Adipose tissue (tissue), 3 donors: ENCODE measurements around the gene TRIM8. TPM values are rescaled to one million over a fixed set of nuclear protein-coding genes. Genes with fewer than 3 reads are reported as not detected.

Source experiments
- H3K27ac ChIP-seq: one replicate; pipeline ENCODE4 v1.5.1; 2013; ENCODE audit warnings: low read depth, low read length
- WGBS, 3 donors: extraction: QIAGEN DNeasy Blood & Tissue Kit; methylation state at CpG; one replicate each; pipeline ENCODE4 v1.1.7; 2013; 5-methylcytosine and 5-hydroxymethylcytosine counted together
- polyA plus RNA-seq, 3 donors: library from polyadenylated mRNA; stranded (reverse); fragments of 200-250 nt; gene quantifications; one replicate each; pipeline ENCODE4 v1.2.3, GENCODE V29; 2013
- donor health status: healthy with polysubstance abuse.
- donor health status: Bipolar disorder and iron deficiency.
- donor health status: healthy.

TRIM8 gene
- polyA plus RNA-seq, 3 donors = 76.1 to 174 (median 115) TPM

DNA sequence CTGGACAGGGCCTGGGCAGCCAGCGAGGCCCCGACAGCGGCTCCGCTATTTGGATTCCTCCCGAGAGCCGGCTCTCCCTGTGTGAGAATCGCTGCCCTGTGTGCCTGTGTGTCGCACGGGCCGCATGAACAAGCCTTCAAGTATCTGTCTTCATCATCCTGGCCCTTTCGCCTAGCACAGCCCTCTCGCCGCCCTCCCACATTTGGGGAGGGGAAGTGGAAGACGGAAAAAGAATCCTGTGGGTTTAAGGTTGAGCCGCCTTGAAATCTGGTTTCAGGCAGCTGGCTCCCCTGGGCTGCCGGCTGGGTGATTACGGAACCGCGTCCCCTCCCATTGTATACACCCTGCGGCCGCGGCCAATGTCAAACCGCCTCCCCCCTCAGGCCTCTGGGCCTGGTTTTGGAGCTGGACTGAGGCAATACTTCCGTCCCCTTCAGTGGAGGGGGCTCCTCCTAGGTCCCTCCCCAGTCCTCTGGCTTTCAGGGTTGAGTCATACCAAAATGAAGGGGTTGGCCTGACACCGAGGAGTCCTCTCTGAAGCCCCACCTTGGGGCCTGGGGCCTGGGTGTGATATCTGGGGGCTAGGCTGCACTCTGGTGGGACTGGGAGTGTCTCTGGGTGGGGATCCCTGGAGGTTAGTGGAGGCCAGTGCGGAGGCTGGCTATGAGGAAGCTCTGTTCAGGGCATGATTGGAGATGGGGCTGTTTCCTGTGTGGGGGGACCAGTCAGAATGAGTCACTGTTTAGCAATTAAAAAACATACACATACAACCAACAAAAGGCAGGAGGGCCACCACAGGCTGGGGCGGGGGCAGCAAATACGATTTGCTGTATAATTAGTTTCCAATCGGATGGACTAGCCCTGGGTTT, 1.7 kb downstream of the TRIM8 start:
- 0 to 1% (median 0%) methylated on average over 25 to 29 of the region's 29 CpGs for WGBS, 3 donors
- peak overlapping the region; percentile 97 for H3K27ac ChIP-seq

DNA sequence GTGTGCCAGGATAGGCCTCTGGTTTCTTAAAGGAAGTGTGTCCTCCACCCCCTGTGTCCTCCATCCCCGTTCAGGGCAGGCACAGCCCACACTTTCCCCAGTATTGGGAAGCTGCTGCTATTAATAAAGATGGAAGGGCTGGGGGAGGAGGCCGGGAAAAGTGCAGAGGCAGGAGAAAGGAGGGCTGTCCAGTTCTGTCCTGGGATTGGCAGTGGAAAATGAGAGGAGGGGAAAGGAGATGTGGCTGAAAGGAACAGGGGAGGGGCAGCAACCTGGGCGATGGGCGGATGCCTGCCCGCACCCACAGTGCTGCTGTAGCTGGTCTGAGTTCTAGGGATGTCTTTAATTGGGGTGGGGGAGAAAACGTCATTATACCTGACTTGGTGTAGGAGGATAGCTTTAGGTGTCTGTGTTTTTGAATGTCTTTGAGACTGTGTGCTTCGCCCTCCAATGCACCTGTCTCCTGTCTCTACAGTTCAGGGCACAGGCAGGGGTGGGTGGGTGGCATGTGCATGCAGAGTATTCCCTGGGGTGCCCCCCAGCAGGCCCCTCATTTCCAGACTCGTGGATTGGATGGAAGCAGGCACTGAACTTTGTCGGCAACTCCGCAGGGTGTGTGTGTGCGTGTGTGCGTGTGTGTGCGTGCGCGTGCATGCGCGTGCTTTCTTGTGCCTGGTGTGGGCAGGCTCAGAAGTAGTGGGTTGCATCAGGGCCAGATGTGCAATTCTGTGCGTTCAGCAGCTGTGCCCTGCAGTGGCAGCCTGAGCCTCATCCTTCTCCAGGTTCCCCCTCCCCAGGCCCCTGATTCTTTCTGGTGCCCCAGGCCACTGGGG, 2.5 kb downstream of the TRIM8 start:
- 10 to 13% (median 11%) methylated on average over 18 of the region's 18 CpGs for WGBS, 3 donors
- H3K27ac ChIP-seq = peak overlapping the region; percentile 97

DNA sequence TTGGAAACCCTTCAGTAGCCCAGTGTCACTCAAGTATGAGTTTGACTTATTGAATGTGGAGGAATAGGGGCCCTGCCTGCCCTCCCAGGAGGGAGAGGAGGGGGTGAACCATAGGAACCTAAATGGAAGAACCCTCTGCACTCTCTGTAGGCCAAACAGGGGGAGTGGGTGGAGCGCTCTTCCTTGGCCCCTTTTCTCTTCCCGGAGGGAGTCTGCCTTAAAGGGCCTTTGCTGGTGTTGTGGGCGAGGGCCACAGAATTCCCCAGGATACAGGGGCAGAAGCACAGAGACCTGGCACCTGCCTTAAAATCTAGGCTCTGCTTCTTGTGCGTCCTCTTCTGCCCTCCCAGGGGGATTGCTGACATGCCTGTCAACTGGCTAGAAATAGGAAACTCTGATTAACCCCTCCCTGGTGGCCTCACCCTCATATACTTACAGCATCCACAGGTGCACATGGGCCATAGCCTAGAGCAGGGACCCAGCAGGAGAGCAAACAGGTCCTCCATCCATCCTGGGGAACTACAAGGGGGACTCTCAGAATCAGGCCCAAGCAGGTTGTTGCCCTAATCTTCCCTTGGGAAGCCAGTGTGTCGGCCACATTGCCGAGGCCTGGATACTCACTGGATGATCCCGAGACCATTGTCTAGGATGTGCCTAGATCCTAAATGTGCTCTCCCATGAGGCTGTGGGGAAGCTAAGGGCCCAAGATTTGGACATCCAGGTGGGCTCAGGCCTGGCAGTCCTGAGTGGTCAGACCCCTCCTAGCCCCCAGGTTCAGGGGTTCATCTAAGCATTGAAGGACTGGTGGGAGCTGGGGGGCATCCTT, 3.4 kb downstream of the TRIM8 start:
- no peak overlapping the region for H3K27ac ChIP-seq
- 38 to 52% (median 43%) methylated on average over 7 of the region's 7 CpGs for WGBS, 3 donors

DNA sequence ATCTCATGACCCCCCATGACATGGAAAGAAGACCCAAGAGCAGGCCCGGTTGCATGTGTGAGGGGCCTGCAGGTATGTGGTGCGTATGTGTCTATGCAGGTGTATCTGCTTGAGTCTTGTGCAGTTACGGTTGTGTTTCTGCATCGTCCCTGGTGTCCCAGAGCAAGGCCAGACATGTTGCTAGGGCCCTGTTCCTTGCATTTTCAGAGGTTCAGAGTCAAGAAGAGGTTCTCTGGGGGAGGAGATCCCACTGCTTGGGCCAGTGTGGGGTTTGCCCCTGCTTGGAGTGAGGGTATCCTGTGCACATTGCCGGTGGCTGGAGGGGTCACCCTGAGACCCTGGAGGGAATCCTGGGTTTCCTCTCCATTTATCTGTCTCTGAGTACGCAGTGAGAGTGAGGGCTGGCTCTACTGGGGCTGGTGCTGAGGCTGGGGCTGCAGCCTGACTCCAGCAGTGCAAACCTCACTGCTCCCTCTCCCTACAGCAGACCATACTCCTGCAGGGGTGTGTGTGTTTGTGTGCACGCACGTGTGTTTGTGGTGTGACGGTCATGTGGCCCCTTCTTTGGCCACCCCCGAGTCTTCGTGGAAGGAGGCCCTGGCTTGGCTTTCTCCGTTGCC, 4.1 kb downstream of the TRIM8 start:
- H3K27ac ChIP-seq = no peak overlapping the region
- 29 to 51% (median 50%) methylated on average over 12 of the region's 12 CpGs for WGBS, 3 donors

DNA sequence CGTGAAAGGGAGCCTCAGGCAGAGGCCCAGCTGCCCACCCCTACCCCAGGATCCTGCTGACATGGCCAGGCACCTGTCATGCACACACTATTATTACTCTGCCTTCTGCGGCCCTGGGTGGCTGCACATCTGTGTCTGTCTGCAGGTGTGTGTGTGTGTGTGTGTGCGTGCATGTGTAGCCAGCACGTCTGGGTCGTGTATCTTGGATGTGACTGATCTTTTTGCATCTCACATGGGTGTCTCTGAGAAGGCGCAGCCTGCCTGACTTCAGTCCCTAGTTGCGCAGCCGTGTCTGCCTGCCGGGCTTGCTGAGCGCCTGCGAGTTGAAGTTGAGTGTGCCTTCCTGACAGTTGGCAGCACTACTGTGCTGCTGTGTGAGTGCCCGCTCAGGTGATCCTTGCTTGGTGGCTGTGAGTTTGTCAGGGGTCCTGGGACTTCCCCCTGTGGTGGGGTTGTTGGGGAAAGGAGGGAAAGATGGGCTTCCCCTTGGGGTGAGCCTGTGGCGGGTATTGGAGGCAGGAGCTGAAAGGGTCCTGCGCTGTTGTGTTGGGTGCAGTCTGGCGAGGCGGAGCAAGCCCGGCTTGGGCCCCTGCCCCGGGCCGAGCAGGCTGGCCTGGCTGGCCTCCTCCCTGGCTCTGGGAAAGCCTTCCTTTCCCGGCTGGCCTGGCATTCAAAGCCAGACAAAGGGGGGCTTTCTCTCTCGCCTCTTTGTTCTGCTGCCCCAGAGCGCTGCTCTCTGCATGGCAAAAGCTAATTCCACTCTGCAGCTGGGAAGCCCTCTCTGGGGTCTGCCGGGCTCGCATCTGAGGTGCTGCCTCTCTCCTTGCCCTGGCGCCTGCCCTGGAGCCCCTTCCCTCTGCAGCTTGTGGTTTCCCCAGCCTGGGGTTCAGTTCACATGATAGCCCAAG, 4.9 kb downstream of the TRIM8 start:
- 21 to 38% (median 32%) methylated on average over 24 to 25 of the region's 25 CpGs for WGBS, 3 donors
- H3K27ac ChIP-seq = no peak overlapping the region

DNA sequence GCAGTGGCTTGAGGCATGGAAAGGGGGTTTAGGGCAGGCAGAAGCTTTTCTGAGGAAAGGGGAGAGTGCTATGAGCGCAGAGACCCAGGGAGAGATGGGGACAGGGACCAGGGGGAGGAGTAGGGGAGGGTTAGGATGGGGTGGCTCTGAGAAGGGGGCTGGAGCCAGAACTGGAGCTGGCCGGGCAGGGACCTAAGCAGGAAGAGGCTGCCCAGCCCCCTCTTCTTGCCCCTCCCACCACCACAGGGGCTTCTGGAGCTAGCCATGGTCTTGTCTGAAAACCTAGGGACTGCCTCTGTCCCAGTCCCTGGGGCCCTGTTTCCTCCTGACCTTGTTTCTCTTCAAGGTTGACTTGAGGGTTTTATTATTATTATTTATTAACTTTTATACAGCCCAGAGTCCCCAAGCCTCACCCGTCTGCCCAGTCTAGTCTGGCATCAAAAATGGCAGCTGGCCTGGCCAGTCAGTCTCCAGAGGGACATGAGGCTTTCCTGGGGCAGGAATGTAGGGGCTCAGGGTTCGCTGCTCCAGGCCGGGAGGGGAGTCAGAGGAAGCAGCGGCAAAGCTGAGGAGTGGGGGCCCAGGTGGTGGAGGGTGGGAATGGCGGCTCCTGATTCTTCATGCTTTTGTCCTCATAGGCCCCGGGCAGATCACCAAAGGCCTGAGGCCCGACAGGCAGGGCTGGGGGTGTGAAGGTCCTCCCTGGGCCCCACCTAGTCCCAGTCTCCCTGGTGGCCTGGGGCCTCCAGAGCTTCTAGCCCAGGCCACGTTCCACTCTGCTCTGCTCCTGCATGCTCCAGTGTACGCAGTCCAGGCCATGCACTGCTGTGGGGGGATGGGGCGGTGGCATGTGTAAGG, 5.7 kb downstream of the TRIM8 start:
- 55 to 63% (median 57%) methylated on average over 11 to 12 of the region's 12 CpGs for WGBS, 3 donors
- H3K27ac ChIP-seq = no peak overlapping the region

DNA sequence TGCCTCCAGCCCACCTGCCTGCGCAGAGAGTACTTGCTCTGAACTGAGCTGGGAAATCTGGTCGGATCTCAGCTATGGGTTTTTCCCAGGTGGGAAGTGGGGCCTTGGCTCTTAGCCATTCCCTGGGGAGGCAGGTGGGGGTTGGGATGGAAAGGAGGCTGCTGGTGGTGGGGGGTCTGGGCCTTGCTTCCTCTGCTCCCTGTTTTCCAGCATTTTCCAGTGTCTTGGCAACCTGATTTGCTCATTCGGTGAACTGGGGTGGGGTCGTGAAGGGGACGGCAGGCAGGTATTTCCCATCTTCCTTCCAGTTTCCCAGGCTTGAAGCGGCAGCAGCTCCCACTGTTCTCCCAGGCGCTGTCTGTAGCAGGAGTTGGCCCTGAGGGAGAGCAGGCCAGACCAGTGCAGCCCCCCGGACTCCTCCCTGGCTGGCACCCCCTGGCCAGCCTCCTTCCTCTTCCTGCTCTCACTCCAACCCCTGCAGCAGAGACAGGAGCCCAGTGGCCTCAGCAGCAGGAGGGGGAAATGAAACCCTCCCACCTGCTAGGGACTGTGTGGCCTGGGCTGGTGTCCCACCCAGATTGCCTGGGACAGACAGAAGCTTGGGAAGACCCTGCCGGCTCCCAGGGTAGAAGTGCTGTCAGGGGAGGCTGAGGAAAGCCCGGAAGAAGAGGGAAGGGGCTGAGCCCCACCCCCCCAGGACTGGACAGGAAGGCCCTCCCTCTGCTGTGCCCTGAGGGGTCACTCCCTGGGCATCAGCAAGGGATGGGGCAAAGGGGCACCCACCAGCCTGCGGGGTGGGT, 6.6 kb downstream of the TRIM8 start:
- H3K27ac ChIP-seq = no peak overlapping the region
- WGBS, 3 donors = 39 to 49% (median 45%) methylated on average over 10 to 11 of the region's 11 CpGs

DNA sequence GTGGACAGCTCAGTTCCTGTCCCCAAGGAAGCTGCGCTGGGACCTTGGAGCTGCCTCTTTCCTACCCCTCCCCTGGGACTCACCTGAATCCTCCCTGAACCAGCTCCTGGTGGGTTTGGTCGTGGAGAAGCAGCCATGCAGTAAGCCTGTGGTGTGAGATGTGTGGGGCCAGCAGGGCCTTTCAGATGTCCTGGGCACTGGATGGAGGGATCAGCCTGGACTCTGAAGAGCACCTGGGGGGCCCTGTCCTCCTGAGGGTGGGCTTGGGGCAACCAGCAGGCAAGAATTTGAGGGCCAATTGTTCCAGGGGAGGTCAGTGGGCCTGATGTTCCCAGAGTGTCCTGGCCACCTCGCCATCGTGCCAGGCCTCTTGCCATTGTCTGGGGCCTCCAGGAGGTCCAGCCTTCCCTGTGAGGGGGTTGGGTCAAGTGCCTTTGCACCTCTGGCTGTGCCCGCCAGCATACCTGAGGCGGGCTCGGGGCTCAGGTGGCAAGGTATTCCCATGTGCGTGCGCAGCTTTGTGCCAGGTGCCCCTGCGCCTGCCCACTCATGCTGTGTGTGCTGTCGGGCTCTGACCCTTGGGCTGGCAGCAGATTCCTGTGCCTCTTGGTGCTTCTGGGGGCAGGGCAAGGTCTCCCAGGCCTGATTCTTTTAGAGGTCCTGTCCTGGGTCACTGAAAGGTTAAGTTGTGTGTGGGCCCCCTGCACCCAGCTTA, 7.3 kb downstream of the TRIM8 start:
- no peak overlapping the region for H3K27ac ChIP-seq
- 79 to 85% (median 81%) methylated on average over 11 of the region's 11 CpGs for WGBS, 3 donors

DNA sequence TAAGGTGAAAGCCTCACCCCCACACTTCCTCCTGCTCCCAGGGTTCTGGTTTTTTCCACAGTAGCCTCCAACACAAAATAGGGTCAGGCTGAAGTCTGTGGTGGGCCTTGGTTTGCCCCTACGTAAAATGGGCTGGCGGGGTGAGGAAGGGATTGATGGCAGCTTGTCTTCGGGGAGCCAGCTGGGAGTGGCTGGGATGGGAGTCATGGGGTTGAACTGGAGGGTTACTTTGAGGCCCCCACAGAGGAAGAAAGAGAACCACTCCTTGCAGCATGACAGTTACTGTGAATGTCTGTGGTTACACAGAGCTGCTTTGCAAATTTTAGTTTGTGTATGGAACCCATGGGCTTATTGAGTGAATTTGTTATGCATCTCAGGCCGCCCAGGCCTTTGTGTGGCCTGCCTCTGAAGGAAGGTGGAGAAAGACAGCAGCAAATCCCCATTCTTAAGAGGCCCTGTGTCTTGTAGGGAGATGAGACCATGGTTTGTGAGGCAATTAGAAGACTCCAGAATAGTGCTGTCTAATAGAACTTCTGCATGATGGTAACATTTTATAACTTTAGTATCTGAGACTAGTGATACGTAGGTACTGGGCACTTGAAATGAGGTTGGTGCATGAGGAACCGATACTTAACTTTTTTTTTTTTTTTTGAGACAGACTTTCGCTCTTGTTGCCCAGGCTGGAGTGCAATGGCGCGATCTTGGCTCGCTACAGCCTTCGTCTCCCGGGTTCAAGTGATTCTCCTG, 8.1 kb downstream of the TRIM8 start:
- no peak overlapping the region for H3K27ac ChIP-seq
- WGBS, 3 donors = 78 to 90% (median 79%) methylated on average over 12 of the region's 12 CpGs

DNA sequence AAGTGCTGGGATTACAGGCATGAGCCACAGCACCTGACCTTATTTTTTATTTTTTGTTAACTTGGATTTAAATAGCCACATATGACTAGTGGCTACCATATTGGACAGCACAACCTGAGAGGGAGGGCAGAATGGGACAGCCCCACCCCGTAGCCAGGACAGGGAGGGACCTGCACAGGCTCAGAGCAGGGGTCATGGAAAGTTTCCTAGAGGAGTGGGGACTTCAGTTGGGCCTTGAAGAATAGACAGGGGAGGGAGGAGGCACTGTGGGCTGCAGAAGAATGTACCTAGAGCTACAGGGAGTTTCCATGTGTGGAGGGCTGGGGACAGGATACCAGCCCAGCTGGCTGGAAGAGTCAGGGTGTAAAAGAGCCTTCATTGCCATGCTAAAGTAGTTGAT, 8.8 kb downstream of the TRIM8 start:
- no peak overlapping the region for H3K27ac ChIP-seq
- WGBS, 3 donors = 83 to 100% (median 92%) methylated on average over 1 of the region's 1 CpG

DNA sequence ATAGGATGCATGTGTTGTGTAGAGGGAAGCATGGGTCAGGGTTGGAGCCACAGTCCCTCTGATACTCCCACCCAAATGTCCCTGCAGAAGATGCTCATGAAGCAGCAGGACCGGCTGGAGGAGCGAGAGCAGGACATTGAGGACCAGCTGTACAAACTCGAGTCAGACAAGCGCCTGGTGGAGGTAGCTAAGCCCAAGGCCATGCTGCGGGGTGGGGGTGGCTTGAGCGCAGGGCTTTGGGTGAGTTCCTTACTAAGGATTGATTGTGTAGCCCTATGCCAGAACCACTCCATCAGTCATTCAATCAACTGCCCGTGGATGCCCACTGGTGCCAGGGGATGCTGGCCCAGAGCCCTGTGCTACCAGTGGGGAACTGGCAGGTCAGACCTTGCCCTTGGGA, 10.3 kb downstream of the TRIM8 start:
- 39 to 86% (median 69%) methylated on average over 7 of the region's 7 CpGs for WGBS, 3 donors
- H3K27ac ChIP-seq = no peak overlapping the region

DNA sequence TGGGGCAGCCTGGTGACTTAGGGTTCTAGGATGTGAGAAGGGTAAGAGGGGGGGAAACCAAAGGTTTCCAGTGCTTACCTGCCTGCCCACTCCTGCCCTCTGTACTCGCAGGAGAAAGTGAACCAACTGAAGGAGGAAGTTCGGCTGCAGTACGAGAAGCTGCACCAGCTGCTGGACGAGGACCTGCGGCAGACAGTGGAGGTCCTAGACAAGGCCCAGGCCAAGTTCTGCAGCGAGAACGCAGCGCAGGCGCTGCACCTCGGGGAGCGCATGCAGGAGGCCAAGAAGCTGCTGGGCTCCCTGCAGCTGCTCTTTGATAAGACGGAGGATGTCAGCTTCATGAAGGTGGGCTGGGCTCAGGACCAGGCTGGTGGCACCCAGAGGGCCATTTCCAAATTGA, 10.7 kb downstream of the TRIM8 start:
- no peak overlapping the region for H3K27ac ChIP-seq
- 73 to 85% (median 80%) methylated on average over 12 of the region's 12 CpGs for WGBS, 3 donors

DNA sequence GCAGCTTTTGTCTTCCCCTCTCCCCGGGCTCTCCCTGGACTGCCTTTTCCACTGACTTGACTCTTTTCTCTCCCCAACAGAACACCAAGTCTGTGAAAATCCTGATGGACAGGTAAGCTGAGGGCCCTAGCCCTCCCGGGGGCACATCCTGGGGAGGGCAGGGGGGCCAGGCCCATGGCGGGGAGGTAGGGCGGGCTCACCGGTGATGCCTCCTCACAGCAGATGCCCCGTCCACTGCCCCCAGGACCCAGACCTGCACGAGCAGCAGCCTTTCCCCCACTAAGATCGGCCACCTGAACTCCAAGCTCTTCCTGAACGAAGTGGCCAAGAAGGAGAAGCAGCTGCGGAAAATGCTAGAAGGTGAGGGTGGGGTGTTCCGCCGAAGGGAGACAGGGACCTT, 11.7 kb downstream of the TRIM8 start:
- H3K27ac ChIP-seq = no peak overlapping the region
- WGBS, 3 donors = 90 to 94% (median 91%) methylated on average over 12 of the region's 12 CpGs

DNA sequence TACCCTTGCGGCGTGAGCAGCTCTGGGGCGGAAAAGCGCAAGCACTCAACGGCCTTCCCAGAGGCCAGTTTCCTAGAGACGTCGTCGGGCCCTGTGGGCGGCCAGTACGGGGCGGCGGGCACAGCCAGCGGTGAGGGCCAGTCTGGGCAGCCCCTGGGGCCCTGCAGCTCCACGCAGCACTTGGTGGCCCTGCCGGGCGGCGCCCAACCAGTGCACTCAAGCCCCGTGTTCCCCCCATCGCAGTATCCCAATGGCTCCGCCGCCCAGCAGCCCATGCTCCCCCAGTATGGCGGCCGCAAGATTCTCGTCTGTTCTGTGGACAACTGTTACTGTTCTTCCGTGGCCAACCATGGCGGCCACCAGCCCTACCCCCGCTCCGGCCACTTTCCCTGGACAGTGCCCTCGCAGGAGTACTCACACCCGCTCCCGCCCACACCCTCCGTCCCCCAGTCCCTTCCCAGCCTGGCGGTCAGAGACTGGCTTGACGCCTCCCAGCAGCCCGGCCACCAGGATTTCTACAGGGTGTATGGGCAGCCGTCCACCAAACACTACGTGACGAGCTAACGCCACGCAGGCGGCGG, 12.6 kb downstream of the TRIM8 start:
- 83 to 94% (median 89%) methylated on average over 40 to 42 of the region's 42 CpGs for WGBS, 3 donors

More for the DNA sequence above, 12.6 kb downstream of the TRIM8 start:
- H3K27ac ChIP-seq = no peak overlapping the region
